ENCODE measurements around the gene FAU.

The FAU gene

DNA sequence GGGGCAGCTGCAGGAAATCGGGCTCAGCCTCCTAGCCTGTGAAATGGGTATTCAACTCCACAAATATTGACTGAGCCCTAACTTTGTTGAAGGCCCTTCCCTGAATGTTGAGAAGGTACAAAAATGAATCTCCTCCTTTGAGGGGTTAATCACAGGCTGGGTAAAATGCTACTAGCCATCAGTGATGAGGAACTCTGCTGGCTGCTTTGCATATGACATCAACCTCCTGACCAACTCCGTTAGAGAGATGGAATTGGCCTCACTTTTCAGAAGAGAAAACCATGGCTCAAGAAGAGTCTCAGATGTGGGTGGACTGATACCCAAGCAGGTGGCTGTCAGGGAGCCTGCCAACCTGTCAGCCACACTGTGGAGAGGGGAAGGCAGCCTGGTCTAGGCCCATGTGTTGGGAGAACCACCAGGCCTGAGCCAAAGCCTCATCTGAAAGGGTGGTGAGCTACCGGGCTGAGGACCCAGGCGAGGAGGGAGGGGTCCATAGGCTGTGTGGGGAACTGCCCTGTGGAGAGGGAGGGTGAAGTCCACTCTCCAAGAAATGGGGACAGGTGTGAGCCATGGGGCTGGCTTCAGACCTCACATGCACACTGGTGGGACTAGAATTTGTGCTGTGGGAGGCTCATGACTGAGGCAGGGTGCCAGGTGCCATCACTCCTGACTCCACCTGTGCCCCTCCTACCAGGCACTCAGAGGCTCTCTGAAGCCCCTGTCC, 49.9 kb downstream of the FAU start:
- no peak for DNase-seq
